ENCODE data around the gene CCDC182. TPM values are rescaled to one million over a fixed set of nuclear protein-coding genes. Genes with fewer than 3 reads are reported as not detected.

Gene CCDC182
- total and polyA plus RNA-seq, 2 experiments from 2014 or later, result not detected

DNA sequence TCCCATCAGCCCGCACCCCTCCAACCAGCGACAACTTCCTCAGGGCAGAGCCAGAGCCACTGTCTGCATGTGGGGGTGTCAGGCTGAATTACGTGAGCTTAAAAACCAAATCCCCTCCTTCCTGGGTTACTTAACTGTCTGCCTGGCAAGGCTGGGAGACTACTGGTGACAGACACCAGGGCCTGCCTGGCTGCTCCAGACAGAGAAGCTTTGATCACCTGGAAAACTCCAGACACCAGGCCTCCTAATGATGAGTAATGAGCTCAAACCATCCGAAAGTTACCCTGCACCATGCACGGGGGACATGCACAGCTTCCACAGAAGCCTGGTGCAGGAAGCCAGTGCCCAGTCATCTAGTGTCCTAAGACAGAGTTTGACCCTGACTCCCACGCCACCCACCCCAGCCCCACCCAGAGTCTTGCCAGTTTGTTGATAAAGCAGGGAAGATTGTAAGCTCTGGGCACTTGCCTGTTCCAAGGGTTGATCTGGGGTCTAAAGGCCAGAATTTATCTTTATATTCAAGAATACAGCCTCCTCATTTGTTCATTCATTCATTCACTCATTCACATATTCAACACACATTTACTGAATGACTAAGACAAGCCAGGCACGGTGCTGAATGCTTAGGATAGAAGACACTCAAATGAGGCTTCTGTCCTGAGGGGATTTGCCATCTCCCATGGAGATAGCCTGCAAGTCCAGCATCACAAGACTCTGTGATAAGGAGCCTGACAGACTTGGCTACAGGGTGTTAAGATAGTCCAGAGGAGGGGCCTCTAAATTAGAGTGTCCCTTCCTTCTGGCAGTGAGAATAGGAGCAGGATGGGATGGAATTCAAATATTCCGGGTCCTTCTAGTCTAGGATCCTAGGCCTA, 7.2 kb upstream of the CCDC182 start (continued):
- TF ChIP-seq, protein P1, sequence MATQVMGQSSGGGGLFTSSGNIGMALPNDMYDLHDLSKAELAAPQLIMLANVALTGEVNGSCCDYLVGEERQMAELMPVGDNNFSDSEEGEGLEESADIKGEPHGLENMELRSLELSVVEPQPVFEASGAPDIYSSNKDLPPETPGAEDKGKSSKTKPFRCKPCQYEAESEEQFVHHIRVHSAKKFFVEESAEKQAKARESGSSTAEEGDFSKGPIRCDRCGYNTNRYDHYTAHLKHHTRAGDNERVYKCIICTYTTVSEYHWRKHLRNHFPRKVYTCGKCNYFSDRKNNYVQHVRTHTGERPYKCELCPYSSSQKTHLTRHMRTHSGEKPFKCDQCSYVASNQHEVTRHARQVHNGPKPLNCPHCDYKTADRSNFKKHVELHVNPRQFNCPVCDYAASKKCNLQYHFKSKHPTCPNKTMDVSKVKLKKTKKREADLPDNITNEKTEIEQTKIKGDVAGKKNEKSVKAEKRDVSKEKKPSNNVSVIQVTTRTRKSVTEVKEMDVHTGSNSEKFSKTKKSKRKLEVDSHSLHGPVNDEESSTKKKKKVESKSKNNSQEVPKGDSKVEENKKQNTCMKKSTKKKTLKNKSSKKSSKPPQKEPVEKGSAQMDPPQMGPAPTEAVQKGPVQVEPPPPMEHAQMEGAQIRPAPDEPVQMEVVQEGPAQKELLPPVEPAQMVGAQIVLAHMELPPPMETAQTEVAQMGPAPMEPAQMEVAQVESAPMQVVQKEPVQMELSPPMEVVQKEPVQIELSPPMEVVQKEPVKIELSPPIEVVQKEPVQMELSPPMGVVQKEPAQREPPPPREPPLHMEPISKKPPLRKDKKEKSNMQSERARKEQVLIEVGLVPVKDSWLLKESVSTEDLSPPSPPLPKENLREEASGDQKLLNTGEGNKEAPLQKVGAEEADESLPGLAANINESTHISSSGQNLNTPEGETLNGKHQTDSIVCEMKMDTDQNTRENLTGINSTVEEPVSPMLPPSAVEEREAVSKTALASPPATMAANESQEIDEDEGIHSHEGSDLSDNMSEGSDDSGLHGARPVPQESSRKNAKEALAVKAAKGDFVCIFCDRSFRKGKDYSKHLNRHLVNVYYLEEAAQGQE (IDR thresholded peaks at IDR 0.05; ENCODE audit: unreplicated experiment), result no peak
- TF ChIP-seq, protein P2, sequence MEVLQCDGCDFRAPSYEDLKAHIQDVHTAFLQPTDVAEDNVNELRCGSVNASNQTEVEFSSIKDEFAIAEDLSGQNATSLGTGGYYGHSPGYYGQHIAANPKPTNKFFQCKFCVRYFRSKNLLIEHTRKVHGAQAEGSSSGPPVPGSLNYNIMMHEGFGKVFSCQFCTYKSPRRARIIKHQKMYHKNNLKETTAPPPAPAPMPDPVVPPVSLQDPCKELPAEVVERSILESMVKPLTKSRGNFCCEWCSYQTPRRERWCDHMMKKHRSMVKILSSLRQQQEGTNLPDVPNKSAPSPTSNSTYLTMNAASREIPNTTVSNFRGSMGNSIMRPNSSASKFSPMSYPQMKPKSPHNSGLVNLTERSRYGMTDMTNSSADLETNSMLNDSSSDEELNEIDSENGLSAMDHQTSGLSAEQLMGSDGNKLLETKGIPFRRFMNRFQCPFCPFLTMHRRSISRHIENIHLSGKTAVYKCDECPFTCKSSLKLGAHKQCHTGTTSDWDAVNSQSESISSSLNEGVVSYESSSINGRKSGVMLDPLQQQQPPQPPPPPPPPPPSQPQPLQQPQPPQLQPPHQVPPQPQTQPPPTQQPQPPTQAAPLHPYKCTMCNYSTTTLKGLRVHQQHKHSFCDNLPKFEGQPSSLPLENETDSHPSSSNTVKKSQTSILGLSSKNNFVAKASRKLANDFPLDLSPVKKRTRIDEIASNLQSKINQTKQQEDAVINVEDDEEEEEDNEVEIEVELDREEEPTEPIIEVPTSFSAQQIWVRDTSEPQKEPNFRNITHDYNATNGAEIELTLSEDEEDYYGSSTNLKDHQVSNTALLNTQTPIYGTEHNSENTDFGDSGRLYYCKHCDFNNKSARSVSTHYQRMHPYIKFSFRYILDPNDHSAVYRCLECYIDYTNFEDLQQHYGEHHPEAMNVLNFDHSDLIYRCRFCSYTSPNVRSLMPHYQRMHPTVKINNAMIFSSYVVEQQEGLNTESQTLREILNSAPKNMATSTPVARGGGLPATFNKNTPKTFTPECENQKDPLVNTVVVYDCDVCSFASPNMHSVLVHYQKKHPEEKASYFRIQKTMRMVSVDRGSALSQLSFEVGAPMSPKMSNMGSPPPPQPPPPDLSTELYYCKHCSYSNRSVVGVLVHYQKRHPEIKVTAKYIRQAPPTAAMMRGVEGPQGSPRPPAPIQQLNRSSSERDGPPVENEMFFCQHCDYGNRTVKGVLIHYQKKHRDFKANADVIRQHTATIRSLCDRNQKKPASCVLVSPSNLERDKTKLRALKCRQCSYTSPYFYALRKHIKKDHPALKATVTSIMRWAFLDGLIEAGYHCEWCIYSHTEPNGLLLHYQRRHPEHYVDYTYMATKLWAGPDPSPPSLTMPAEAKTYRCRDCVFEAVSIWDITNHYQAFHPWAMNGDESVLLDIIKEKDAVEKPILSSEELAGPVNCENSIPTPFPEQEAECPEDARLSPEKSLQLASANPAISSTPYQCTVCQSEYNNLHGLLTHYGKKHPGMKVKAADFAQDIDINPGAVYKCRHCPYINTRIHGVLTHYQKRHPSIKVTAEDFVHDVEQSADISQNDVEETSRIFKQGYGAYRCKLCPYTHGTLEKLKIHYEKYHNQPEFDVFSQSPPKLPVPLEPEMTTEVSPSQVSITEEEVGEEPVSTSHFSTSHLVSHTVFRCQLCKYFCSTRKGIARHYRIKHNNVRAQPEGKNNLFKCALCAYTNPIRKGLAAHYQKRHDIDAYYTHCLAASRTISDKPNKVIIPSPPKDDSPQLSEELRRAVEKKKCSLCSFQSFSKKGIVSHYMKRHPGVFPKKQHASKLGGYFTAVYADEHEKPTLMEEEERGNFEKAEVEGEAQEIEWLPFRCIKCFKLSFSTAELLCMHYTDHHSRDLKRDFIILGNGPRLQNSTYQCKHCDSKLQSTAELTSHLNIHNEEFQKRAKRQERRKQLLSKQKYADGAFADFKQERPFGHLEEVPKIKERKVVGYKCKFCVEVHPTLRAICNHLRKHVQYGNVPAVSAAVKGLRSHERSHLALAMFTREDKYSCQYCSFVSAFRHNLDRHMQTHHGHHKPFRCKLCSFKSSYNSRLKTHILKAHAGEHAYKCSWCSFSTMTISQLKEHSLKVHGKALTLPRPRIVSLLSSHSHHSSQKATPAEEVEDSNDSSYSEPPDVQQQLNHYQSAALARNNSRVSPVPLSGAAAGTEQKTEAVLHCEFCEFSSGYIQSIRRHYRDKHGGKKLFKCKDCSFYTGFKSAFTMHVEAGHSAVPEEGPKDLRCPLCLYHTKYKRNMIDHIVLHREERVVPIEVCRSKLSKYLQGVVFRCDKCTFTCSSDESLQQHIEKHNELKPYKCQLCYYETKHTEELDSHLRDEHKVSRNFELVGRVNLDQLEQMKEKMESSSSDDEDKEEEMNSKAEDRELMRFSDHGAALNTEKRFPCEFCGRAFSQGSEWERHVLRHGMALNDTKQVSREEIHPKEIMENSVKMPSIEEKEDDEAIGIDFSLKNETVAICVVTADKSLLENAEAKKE (CRISPR knock-in tag; IDR thresholded peaks at IDR 0.05), result no peak

DNA sequence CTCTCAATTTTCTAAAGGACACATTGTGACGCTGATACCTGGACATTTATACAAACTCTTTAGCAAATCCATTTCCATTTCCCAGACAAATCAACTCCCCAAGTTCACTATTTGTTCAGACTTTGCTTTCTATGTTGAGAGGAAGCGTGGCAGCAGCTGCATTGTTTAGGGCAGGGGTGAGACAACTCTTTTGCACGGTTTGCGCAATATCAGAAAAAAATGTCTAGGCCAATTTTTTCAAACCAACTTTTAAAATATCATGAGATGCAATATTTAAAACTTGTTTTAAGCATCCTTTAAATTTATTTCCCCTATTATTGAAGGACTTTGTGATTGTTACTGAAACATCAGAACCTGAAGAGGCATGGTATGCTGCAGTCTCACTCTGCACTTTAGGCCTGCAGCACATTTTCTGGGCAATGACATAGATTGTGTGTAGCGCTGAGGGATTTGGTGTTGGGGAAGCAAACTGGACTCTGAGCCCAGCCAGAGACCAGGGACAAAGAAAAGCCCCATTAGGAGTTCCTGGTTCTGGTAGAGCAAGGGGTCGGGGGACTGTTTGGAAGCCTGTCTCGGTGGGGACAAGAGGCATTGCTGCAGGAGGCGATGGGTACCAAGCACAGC, 6.4 kb upstream of the CCDC182 start:
- Mint-ChIP-seq H3K4me1 (peaks cover 9% of the 10 kb centered on the region), H3K27ac (no peak overlapping the region), H3K36me3 (ENCODE audit: low read depth) (no peaks in the 10 kb centered on the region), H3K9me3 (no peaks in the 10 kb centered on the region), H3K27me3 (ENCODE audit: insufficient read depth, low read depth, poor library complexity) (peaks cover 3% of the 10 kb centered on the region), H3K4me3 (no peak overlapping the region)
- Histone ChIP-seq H3K27me3 (ENCODE audit: insufficient read depth) (no peaks in the 10 kb centered on the region), H3K9me2 (ENCODE audit: insufficient read depth) (no peaks in the 10 kb centered on the region; the same call in 1 of the 2 replicates), H2AFZ (no peak overlapping the region), H3K4me3 (no peak overlapping the region), H3K4me2 (no peak overlapping the region), H3K79me2 (replicated peaks; ENCODE audit: insufficient read depth) (no peaks in the 10 kb centered on the region), H3K27ac (ENCODE audit: low read depth) (no peak overlapping the region), H3K4me1 (ENCODE audit: insufficient read depth) (no peaks in the 10 kb centered on the region), H3F3A (replicated peaks; ENCODE audit: low read depth) (no peaks in the 10 kb centered on the region), H4K20me1 (replicated peaks; ENCODE audit: insufficient read depth) (no peaks in the 10 kb centered on the region), H3K36me3 (ENCODE audit: insufficient read depth) (no peaks in the 10 kb centered on the region)
- ATAC-seq (no peak), DNase-seq (ENCODE audit: low spot score) (no peak)
- TF ChIP-seq ZNF331 (CRISPR knock-in tag; IDR thresholded peaks at IDR 0.05; ENCODE audit: low read depth), result no peak
- no peak for TF ChIP-seq EZH2phosphoT487 (IDR thresholded peaks at IDR 0.05; ENCODE audit: unreplicated experiment)
- TF ChIP-seq, protein P1 (IDR thresholded peaks at IDR 0.05; ENCODE audit: unreplicated experiment), result no peak
